H9 (cell line): ENCODE results near the gene NOP16. TPM values are rescaled to one million over a fixed set of nuclear protein-coding genes. Genes with fewer than 3 reads are reported as not detected.

Source experiments
- DNase-seq: peaks from one replicate; pipeline ENCODE4 v3.0.0-alpha.2; 2017
- H2AFZ ChIP-seq: one replicate; pipeline ENCODE4 v1.6.1; 2013; ENCODE audit warnings: mild to moderate bottlenecking, low read length, control low read depth, moderate library complexity
- H2AK5ac ChIP-seq: 2 replicates; pipeline ENCODE4 v1.6.1; 2013; ENCODE audit warnings: low read length, control low read depth, mixed read lengths; ENCODE audit not compliant: insufficient read length
- H2BK120ac ChIP-seq: one replicate; pipeline ENCODE4 v1.6.1; 2013; ENCODE audit warnings: low read depth, mild to moderate bottlenecking, low read length, control low read depth, inconsistent platforms; ENCODE audit not compliant: poor library complexity, severe bottlenecking
- H2BK12ac ChIP-seq: 2 replicates; pipeline ENCODE4 v1.6.1; 2013; ENCODE audit warnings: low read length, control low read depth, mixed read lengths, low read depth; ENCODE audit not compliant: insufficient read length
- H2BK15ac ChIP-seq: 2 replicates; pipeline ENCODE4 v1.6.1; 2013; ENCODE audit warnings: low read depth, low read length, control low read depth
- H2BK20ac ChIP-seq: one replicate; pipeline ENCODE4 v1.6.1; 2013; ENCODE audit warnings: low read depth, mild to moderate bottlenecking, low read length, control low read depth, inconsistent platforms; ENCODE audit not compliant: poor library complexity, severe bottlenecking
- H2BK5ac ChIP-seq: 2 replicates; pipeline ENCODE4 v1.6.1; 2013; ENCODE audit warnings: low read length, control low read depth, mixed read lengths; ENCODE audit not compliant: insufficient read length
- H3K14ac ChIP-seq: 2 replicates; pipeline ENCODE4 v1.6.1; 2013; ENCODE audit warnings: low read length, control low read depth; ENCODE audit not compliant: insufficient read depth
- H3K18ac ChIP-seq: 2 replicates; pipeline ENCODE4 v1.6.1; 2013; ENCODE audit warnings: low read depth, mild to moderate bottlenecking, mixed read lengths, low read length, control low read depth; ENCODE audit not compliant: insufficient read length
- H3K23ac ChIP-seq: 2 replicates; pipeline ENCODE4 v1.6.1; 2013; ENCODE audit warnings: low read length, control low read depth, mixed read lengths, low read depth; ENCODE audit not compliant: insufficient read length
- H3K23me2 ChIP-seq: 2 replicates; pipeline ENCODE4 v1.6.1; 2013; ENCODE audit warnings: low read depth, mild to moderate bottlenecking, mixed read lengths, low read length, control low read depth; ENCODE audit not compliant: insufficient read length, poor library complexity, severe bottlenecking
- H3K27ac ChIP-seq: 2 replicates; pipeline ENCODE4 v1.5.1; 2013; ENCODE audit warnings: low read length, control low read depth, mixed read lengths, low read depth; ENCODE audit not compliant: insufficient read length
- H3K27me3 ChIP-seq: 2 replicates; pipeline ENCODE4 v1.6.1; 2013; ENCODE audit warnings: low read length, control low read depth, inconsistent platforms; ENCODE audit not compliant: insufficient read depth
- H3K4ac ChIP-seq: 2 replicates; pipeline ENCODE4 v1.6.1; 2013; ENCODE audit warnings: low read depth, mild to moderate bottlenecking, control low read depth, inconsistent platforms, low read length, moderate library complexity
- H3K4me1 ChIP-seq: 2 replicates; pipeline ENCODE4 v1.6.1; 2013; ENCODE audit warnings: low read length, control low read depth, inconsistent platforms; ENCODE audit not compliant: insufficient read depth
- H3K4me2 ChIP-seq: 2 replicates; pipeline ENCODE4 v1.6.1; 2013; ENCODE audit warnings: low read length, control low read depth, mixed read lengths; ENCODE audit not compliant: insufficient read length, insufficient read depth
- H3K56ac ChIP-seq: 2 replicates; pipeline ENCODE4 v1.6.1; 2013; ENCODE audit warnings: low read depth, mild to moderate bottlenecking, mixed read lengths, low read length, control low read depth; ENCODE audit not compliant: insufficient read length
- H3K79me1 ChIP-seq: 2 replicates; pipeline ENCODE4 v1.6.1; 2013; ENCODE audit warnings: low read depth, mild to moderate bottlenecking, moderate library complexity, low read length, control low read depth, inconsistent platforms; ENCODE audit not compliant: insufficient read depth, poor library complexity, severe bottlenecking
- H3K79me2 ChIP-seq: 2 replicates; pipeline ENCODE4 v1.6.1; 2013; ENCODE audit warnings: low read length, control low read depth, inconsistent platforms; ENCODE audit not compliant: insufficient read depth
- H3K9ac ChIP-seq: 2 replicates; pipeline ENCODE4 v1.6.1; 2013; ENCODE audit warnings: low read length, control low read depth, mixed read lengths; ENCODE audit not compliant: insufficient read length; ENCODE audit errors: extremely low read depth
- H3K9me3 ChIP-seq: one replicate; pipeline ENCODE4 v1.6.1; 2013; ENCODE audit warnings: low read depth, low read length, inconsistent platforms; ENCODE audit not compliant: control insufficient read depth
- H3T11ph ChIP-seq: one replicate; pipeline ENCODE4 v1.6.1; 2013; ENCODE audit warnings: mild to moderate bottlenecking, low read length, control low read depth, inconsistent platforms
- H4K20me1 ChIP-seq: one replicate; pipeline ENCODE4 v1.6.1; 2013; ENCODE audit not compliant: control insufficient read depth, insufficient read length, insufficient read depth
- H4K5ac ChIP-seq: 2 replicates; pipeline ENCODE4 v1.6.1; 2013; ENCODE audit warnings: low read depth, mild to moderate bottlenecking, mixed read lengths, low read length, control low read depth; ENCODE audit not compliant: insufficient read length
- H4K8ac ChIP-seq: replicated peaks from 2 replicates; pipeline ENCODE4 v1.6.1; 2013; ENCODE audit warnings: low read length, control low read depth, mixed read lengths, low read depth; ENCODE audit not compliant: insufficient read length
- H4K91ac ChIP-seq: 2 replicates; pipeline ENCODE4 v1.6.1; 2013; ENCODE audit warnings: low read depth, mild to moderate bottlenecking, moderate library complexity, mixed read lengths, low read length, control low read depth; ENCODE audit not compliant: insufficient read length
- H3K27ac Mint-ChIP-seq, 3 experiments: 2 replicates in 2 of 3; 3 replicates in 1 of 3; pipeline ENCODE4 v1.8.0; 2020 to 2021; ENCODE audit warnings: mixed read lengths in 3 of 3, mild to moderate bottlenecking in 1 of 3, moderate library complexity in 1 of 3
- H3K27me3 Mint-ChIP-seq: 2 replicates; pipeline ENCODE4 v1.8.0; 2021; ENCODE audit warnings: low read depth, mild to moderate bottlenecking, moderate library complexity, mixed read lengths
- H3K36me3 Mint-ChIP-seq, 3 experiments: 2 replicates in 2 of 3; 3 replicates in 1 of 3; pipeline ENCODE4 v1.8.0; 2020 to 2021; ENCODE audit warnings: low read depth in 3 of 3, mixed read lengths in 3 of 3; ENCODE audit not compliant: insufficient read depth in 1 of 3
- H3K4me1 Mint-ChIP-seq, 2 experiments: 2 replicates each; pipeline ENCODE4 v1.8.0; 2020; ENCODE audit warnings: mixed read lengths in 2 of 2
- H3K4me3 Mint-ChIP-seq, 2 experiments: 2 replicates in 1 of 2; 3 replicates in 1 of 2; pipeline ENCODE4 v1.8.0; 2020 to 2021; ENCODE audit warnings: mild to moderate bottlenecking in 2 of 2, mixed read lengths in 2 of 2, moderate library complexity in 1 of 2
- H3K9me3 Mint-ChIP-seq, 2 experiments: 2 replicates in 1 of 2; 3 replicates in 1 of 2; pipeline ENCODE4 v1.8.0; 2020; ENCODE audit warnings: mild to moderate bottlenecking in 2 of 2, mixed read lengths in 2 of 2, moderate library complexity in 1 of 2
- CTCF ChIP-seq: fragments of 200-600 bp; sonication (generic); conservative IDR thresholded peaks from 3 replicates; pipeline ENCODE4 v1.8.0; 2021; ENCODE audit warnings: antibody characterized with exemption, mild to moderate bottlenecking
- WGBS: extraction: QIAGEN DNeasy Blood & Tissue Kit; methylation state at CpG from one replicate; pipeline ENCODE4 v1.1.7; 2013; ENCODE audit warnings: missing lambda C conversion rate, low lambda C conversion rate, mixed read lengths; ENCODE audit not compliant: insufficient read length; ENCODE audit errors: extremely low coverage; 5-methylcytosine and 5-hydroxymethylcytosine counted together
- total RNA-seq: library from RNA; stranded (reverse); gene quantifications from 2 replicates; pipeline ENCODE4 v1.2.1, GENCODE V29; 2021

The NOP16 gene
- total RNA-seq, 1 experiment from 2014 or later, result 114 TPM

GRCh38 chr5:176405656-176406435 lies 17.4 kb upstream of the NOP16 start:
- H2AFZ ChIP-seq, result no peak overlapping the region
- no peaks in the 10 kb centered on the region for H3K27me3 ChIP-seq
- no peak overlapping the region for H3K14ac ChIP-seq
- no peaks in the 10 kb centered on the region for H3K4me1 ChIP-seq
- no peak overlapping the region for H4K91ac ChIP-seq
- DNase-seq, result peak; percentile 76
- H2BK12ac ChIP-seq, result no peak overlapping the region
- no peak overlapping the region for H2BK120ac ChIP-seq
- H4K5ac ChIP-seq, result no peak overlapping the region
- no peaks in the 10 kb centered on the region for H3K9me3 ChIP-seq
- no peak overlapping the region for H2BK15ac ChIP-seq
- H3K23me2 ChIP-seq, result no peaks in the 10 kb centered on the region
- no peaks in the 10 kb centered on the region for H4K20me1 ChIP-seq
- H3K79me1 ChIP-seq, result no peaks in the 10 kb centered on the region
- no CpG with 5 or more reads among the region's 20 CpGs for WGBS
- H3K27ac ChIP-seq, result no peak overlapping the region
- no peak overlapping the region for H3K9ac ChIP-seq
- H3K4me2 ChIP-seq, result no peak overlapping the region
- H3K23ac ChIP-seq, result no peak overlapping the region
- H3K4ac ChIP-seq, result no peak overlapping the region
- no peak overlapping the region for H3T11ph ChIP-seq
- H3K18ac ChIP-seq, result no peak overlapping the region
- H4K8ac ChIP-seq, result no peak overlapping the region
- Mint-ChIP-seq H3K9me3 (no peaks in the 10 kb centered on the region), H3K4me1 (peaks cover 7 to 9% of the 10 kb centered on the region in 2 experiments; a peak in 2 of 4 replicates), H3K27me3 (no peaks in the 10 kb centered on the region), H3K36me3 (peaks cover 0 to 13% (median 5%) of the 10 kb centered on the region in 3 experiments; a peak in 2 of 7 replicates), H3K4me3 (no peak overlapping the region), H3K27ac (peak overlapping the region in 2 of 3 experiments; percentile 66 to 84; a peak in 2 of 7 replicates)
- no peaks in the 10 kb centered on the region for H3K79me2 ChIP-seq
- H2AK5ac ChIP-seq, result no peak overlapping the region
- no peak overlapping the region for H3K56ac ChIP-seq
- no peak overlapping the region for H2BK5ac ChIP-seq
- peak; percentile 72 for TF ChIP-seq CTCF
- H2BK20ac ChIP-seq, result no peak overlapping the region
